Fibroblast of lung (primary cell): ENCODE measurements around the gene CCL25.

Experiments
- EZH2 ChIP-seq: IDR thresholded peaks from 2 replicates; pipeline ENCODE4 v1.5.1; 2012; ENCODE audit warnings: low read length, control low read depth, mild to moderate bottlenecking; ENCODE audit errors: missing control alignments
- TF ChIP-seq, protein P1 (sequence below), 2 donors: IDR thresholded peaks in 1 of 2; conservative IDR thresholded peaks in 1 of 2; 1 replicate in 1 of 2; 2 replicates in 1 of 2; pipeline ENCODE4 v1.5.1; 2011 to 2012; ENCODE audit warnings: low read length in 2 of 2, control low read depth in 1 of 2, inconsistent platforms in 1 of 2, low read depth in 1 of 2, mild to moderate bottlenecking in 1 of 2

DNA sequence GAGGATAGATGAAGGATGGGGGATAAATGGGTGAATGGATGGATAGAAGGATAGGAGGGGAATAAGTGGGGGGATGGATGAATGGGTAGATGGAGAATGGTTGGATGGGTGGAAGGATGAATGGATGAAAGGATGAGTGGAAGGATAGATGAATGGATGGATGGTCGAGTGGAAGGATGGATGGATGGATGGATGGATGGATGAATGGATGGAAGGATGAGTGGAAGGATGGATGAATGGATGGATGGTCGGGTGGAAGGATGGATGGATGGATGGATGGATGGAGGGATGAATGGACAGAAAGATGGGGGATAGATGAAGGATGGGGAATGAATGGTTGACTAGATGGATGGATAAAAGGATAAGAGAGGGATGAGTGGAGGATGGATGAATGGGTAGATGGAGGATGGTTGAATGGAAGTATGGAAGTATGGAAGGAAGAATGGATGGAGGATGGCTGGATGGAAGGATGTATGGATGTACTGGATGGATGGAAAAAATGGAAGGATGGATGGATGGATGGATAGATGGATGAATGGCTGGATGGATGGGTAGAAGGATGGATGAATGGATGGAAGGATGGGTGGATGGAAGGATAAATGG lies 54.8 kb downstream of the CCL25 start:
- TF ChIP-seq, protein P1, sequence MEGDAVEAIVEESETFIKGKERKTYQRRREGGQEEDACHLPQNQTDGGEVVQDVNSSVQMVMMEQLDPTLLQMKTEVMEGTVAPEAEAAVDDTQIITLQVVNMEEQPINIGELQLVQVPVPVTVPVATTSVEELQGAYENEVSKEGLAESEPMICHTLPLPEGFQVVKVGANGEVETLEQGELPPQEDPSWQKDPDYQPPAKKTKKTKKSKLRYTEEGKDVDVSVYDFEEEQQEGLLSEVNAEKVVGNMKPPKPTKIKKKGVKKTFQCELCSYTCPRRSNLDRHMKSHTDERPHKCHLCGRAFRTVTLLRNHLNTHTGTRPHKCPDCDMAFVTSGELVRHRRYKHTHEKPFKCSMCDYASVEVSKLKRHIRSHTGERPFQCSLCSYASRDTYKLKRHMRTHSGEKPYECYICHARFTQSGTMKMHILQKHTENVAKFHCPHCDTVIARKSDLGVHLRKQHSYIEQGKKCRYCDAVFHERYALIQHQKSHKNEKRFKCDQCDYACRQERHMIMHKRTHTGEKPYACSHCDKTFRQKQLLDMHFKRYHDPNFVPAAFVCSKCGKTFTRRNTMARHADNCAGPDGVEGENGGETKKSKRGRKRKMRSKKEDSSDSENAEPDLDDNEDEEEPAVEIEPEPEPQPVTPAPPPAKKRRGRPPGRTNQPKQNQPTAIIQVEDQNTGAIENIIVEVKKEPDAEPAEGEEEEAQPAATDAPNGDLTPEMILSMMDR (conservative IDR thresholded peaks at IDR 0.05 in 1 of 2, IDR thresholded peaks at IDR 0.05 in 1 of 2; ENCODE audit: low read depth in 1 of 2, low read length in 2 of 2): no peak
- no peak for TF ChIP-seq EZH2
